IMR-90 (cell line): ENCODE measurements around the gene CNTN5. TPM values are rescaled to one million over a fixed set of nuclear protein-coding genes. Genes with fewer than 3 reads are reported as not detected.

Source experiments
- ATAC-seq: fragments of 200-7000 bp; cut with Tn5 transposase; 2 replicates; pipeline ENCODE4 v1.9.1; 2020; ENCODE audit warnings: low read depth, mild to moderate bottlenecking, moderate library complexity
- BruUV-seq: library from RNA; stranded (reverse); fragments of 400-500 nt; replicated peaks from 2 replicates; lab custom pipeline; 2021; lab: Mats Ljungman, UMichigan
- CTCF ChIA-PET: fragments of 300-600 bp; formaldehyde crosslinking; extraction: SDS; loops from one replicate; lab custom pipeline; 2021; ENCODE audit warnings: antibody characterized with exemption; lab: Yijun Ruan, JAX
- POLR2A ChIA-PET: fragments of 300-600 bp; sonication (Branson Sonifier 250); formaldehyde crosslinking; loops from one replicate; lab custom pipeline; 2022; ENCODE audit warnings: antibody characterized with exemption; ENCODE audit not compliant: unreplicated experiment; lab: Charles Lee
- DNase-seq: peaks from one replicate; pipeline ENCODE4 v3.0.0; 2013
- H2AFZ ChIP-seq: replicated peaks from 2 replicates; pipeline ENCODE3; 2013; ENCODE audit warnings: low read length, mild to moderate bottlenecking; ENCODE audit not compliant: poor library complexity
- H2AK5ac ChIP-seq: 2 replicates; pipeline ENCODE4 v1.6.1; 2013; ENCODE audit warnings: low read depth, low read length, inconsistent platforms
- H2AK9ac ChIP-seq: replicated peaks from 2 replicates; pipeline ENCODE3; 2013; ENCODE audit warnings: mild to moderate bottlenecking, low read depth, low read length, moderate library complexity; ENCODE audit not compliant: poor library complexity
- H2BK120ac ChIP-seq: 2 replicates; pipeline ENCODE4 v1.6.1; 2013; ENCODE audit warnings: low read depth, low read length, inconsistent platforms
- H2BK15ac ChIP-seq: 3 replicates; pipeline ENCODE4 v1.6.1; 2013; ENCODE audit warnings: low read depth, low read length, inconsistent platforms
- H2BK20ac ChIP-seq: 2 replicates; pipeline ENCODE4 v1.6.1; 2013; ENCODE audit warnings: low read depth, mild to moderate bottlenecking, inconsistent platforms, low read length, moderate library complexity
- H2BK5ac ChIP-seq: 2 replicates; pipeline ENCODE4 v1.6.1; 2013; ENCODE audit warnings: mild to moderate bottlenecking, low read depth, low read length, inconsistent platforms; ENCODE audit not compliant: poor library complexity, severe bottlenecking
- H3K14ac ChIP-seq: replicated peaks from 2 replicates; pipeline ENCODE4 v1.6.1; 2013; ENCODE audit warnings: low read depth, low read length, inconsistent platforms
- H3K18ac ChIP-seq: 2 replicates; pipeline ENCODE4 v1.6.1; 2013; ENCODE audit warnings: low read depth, low read length, control low read depth
- H3K23ac ChIP-seq: 2 replicates; pipeline ENCODE4 v1.6.1; 2013; ENCODE audit warnings: low read depth, low read length, inconsistent platforms
- H3K27ac ChIP-seq: 2 replicates; pipeline ENCODE4 v1.5.1; 2013; ENCODE audit warnings: mild to moderate bottlenecking, control low read depth, low read length; ENCODE audit not compliant: insufficient read depth
- H3K27me3 ChIP-seq: 2 replicates; pipeline ENCODE4 v1.6.1; 2013; ENCODE audit warnings: low read length; ENCODE audit not compliant: control insufficient read depth, insufficient read depth
- H3K36me3 ChIP-seq: 2 replicates; pipeline ENCODE4 v1.6.1; 2013; ENCODE audit warnings: low read length, mixed read lengths; ENCODE audit not compliant: control insufficient read depth, insufficient read depth
- H3K4ac ChIP-seq: 2 replicates; pipeline ENCODE4 v1.6.1; 2013; ENCODE audit warnings: low read depth, low read length, inconsistent platforms
- H3K4me1 ChIP-seq: 2 replicates; pipeline ENCODE4 v1.6.1; 2013; ENCODE audit warnings: low read length, mixed read lengths; ENCODE audit not compliant: control insufficient read depth, insufficient read depth
- H3K4me2 ChIP-seq: 2 replicates; pipeline ENCODE4 v1.6.1; 2013; ENCODE audit warnings: low read depth, mild to moderate bottlenecking, control low read depth, low read length, moderate library complexity
- H3K4me3 ChIP-seq: 2 replicates; pipeline ENCODE4 v1.5.1; 2013; ENCODE audit warnings: low read depth, mild to moderate bottlenecking, control low read depth, low read length, moderate library complexity; ENCODE audit not compliant: insufficient read depth
- H3K56ac ChIP-seq: 2 replicates; pipeline ENCODE4 v1.6.1; 2013; ENCODE audit warnings: low read length, inconsistent platforms; ENCODE audit not compliant: insufficient read depth; ENCODE audit errors: extremely low read depth
- H3K79me1 ChIP-seq, 2 experiments: 2 replicates each; pipeline ENCODE4 v1.6.1; 2013; ENCODE audit warnings: low read length in 2 of 2, inconsistent platforms in 1 of 2, low read depth in 1 of 2
- H3K9ac ChIP-seq: 2 replicates; pipeline ENCODE4 v1.6.1; 2013; ENCODE audit warnings: low read depth, low read length, control low read depth
- H3K9me1 ChIP-seq: 2 replicates; pipeline ENCODE4 v1.6.1; 2013; ENCODE audit warnings: low read length, inconsistent platforms; ENCODE audit not compliant: insufficient read depth
- H3K9me3 ChIP-seq: 2 replicates; pipeline ENCODE4 v1.6.1; 2013; ENCODE audit warnings: low read length; ENCODE audit not compliant: control insufficient read depth, insufficient read depth
- H4K20me1 ChIP-seq: 2 replicates; pipeline ENCODE4 v1.6.1; 2013; ENCODE audit warnings: low read length, inconsistent platforms; ENCODE audit not compliant: insufficient read depth
- H4K5ac ChIP-seq: 2 replicates; pipeline ENCODE4 v1.6.1; 2013; ENCODE audit warnings: mild to moderate bottlenecking, low read depth, low read length, control low read depth
- H4K8ac ChIP-seq, 2 experiments: 2 replicates each; pipeline ENCODE4 v1.6.1; 2013; ENCODE audit warnings: low read depth in 2 of 2, low read length in 2 of 2, control low read depth in 1 of 2, inconsistent platforms in 1 of 2
- H4K91ac ChIP-seq: 2 replicates; pipeline ENCODE4 v1.6.1; 2013; ENCODE audit warnings: low read depth, low read length, inconsistent platforms; ENCODE audit not compliant: insufficient read depth
- BHLHE40 ChIP-seq: fragments of 150-350 bp; IDR thresholded peaks from 2 replicates; pipeline ENCODE4 v1.6.1; 2016; ENCODE audit warnings: mild to moderate bottlenecking, low read depth, low read length
- FOS ChIP-seq: fragments of 150-350 bp; IDR thresholded peaks from 2 replicates; pipeline ENCODE4 v1.6.1; 2016; ENCODE audit warnings: low read depth, low read length
- MXI1 ChIP-seq: IDR thresholded peaks from 2 replicates; pipeline ENCODE4 v1.6.1; 2012; ENCODE audit warnings: low read depth, mild to moderate bottlenecking, low read length, moderate library complexity, borderline replicate concordance
- POLR2A ChIP-seq: IDR thresholded peaks from 2 replicates; pipeline ENCODE4 v1.6.1; 2012; ENCODE audit warnings: mild to moderate bottlenecking, low read depth, low read length
- WGBS, 2 experiments: methylation state at CpG; one replicate each; pipeline versions ENCODE4 v1.1.5 to v1.1.7; 2013; ENCODE audit warnings: missing lambda C conversion rate in 2 of 2; ENCODE audit not compliant: insufficient read length in 1 of 2; ENCODE audit errors: extremely low coverage in 2 of 2; 5-methylcytosine and 5-hydroxymethylcytosine counted together
- dilution Hi-C: fragments of 300-500 bp; cut with HindIII; formaldehyde crosslinking; loops from one replicate; pipeline ENCODE4 v1.14.3; 2018; ENCODE audit warnings: low sequenced_read_pairs; ENCODE audit not compliant: unreplicated experiment
- in situ Hi-C: fragments of 300-500 bp; cut with MboI; formaldehyde crosslinking; loops from 3 replicates; pipeline ENCODE4 v1.14.3; 2019; ENCODE audit warnings: low sequenced_read_pairs, inconsistent platforms, mixed read lengths
- intact Hi-C: fragments of 100-400 bp; cut with micrococcal nuclease; formaldehyde crosslinking; loops from 2 replicates; pipeline ENCODE4 v1.10.0; 2022
- polyA plus RNA-seq, 3 experiments: library from polyadenylated mRNA; depleted of rRNA; stranded (reverse); fragments of >200 nt; gene quantifications; 2 replicates each; pipeline ENCODE4 v1.2.3, GENCODE V29; 2012; ENCODE audit warnings: low replicate concordance in 1 of 3
- total RNA-seq: library from RNA; depleted of rRNA; stranded (reverse); fragments of >200 nt; gene quantifications from 2 replicates; pipeline ENCODE4 v1.2.3, GENCODE V29; 2012

CNTN5 gene
- total and polyA plus RNA-seq, 2 of the 4 experiments (the other 2 are of a cell fraction): not detected

DNA sequence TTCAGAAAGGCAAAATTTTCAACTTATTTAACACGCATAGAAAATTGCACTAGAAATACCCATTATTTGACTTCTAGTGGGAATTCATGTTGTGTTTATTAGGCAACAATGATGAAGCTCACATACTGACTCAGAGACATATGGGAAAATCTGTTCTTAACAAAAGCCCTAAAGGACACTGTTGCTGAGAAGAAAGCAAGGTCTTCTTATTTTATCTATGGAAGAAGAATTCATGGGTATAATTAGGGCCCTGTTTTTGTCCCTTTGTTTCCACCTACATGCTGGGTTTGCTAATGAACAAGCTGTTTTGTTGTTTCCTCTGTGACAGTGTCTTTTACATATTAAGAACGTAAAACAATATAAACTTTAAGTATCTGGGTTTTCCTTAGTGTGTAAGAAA, 1059.6 kb downstream of the CNTN5 start:
- Histone ChIP-seq H2BK5ac (no peak overlapping the region), H2AK5ac (no peak overlapping the region), H3K4me1 (no peaks in the 10 kb centered on the region), H4K5ac (no peak overlapping the region), H3K9me1 (no peaks in the 10 kb centered on the region), H3K18ac (no peak overlapping the region), H3K27ac (no peak overlapping the region), H2BK20ac (no peak overlapping the region), H2AFZ (no peak overlapping the region), H3K79me1 (no peaks in the 10 kb centered on the region), H4K91ac (no peak overlapping the region), H4K8ac (no peak overlapping the region), H3K14ac (no peak overlapping the region), H4K20me1 (no peaks in the 10 kb centered on the region), H3K4me2 (no peak overlapping the region), H3K4ac (no peak overlapping the region), H2BK15ac (no peak overlapping the region), H3K4me3 (no peak overlapping the region), H3K36me3 (no peaks in the 10 kb centered on the region), H2BK120ac (no peak overlapping the region), H3K27me3 (no peaks in the 10 kb centered on the region), H3K9ac (no peak overlapping the region), H2AK9ac (no peak overlapping the region), H3K9me3 (no peaks in the 10 kb centered on the region), H3K56ac (no peak overlapping the region), H3K23ac (no peak overlapping the region)
- no TSS peak for BruUV-seq
- DNase-seq (no peak), ATAC-seq (no peak)
- no CpG with 5 or more reads among the region's 2 CpGs for whole genome bisulfite sequencing, 2 experiments
- ChIA-PET POLR2A (no interaction called here), CTCF (no interaction called here)
- intact Hi-C loops: no loop called here
- TF ChIP-seq BHLHE40 (no peak), MXI1 (no peak), POLR2A (no peak), FOS (no peak)
- in situ Hi-C loops: no loop called here
- dilution Hi-C loops: no loop called here
